HepG2 (cell line): ENCODE data around the gene IRF3. TPM values are rescaled to one million over a fixed set of nuclear protein-coding genes. Genes with fewer than 3 reads are reported as not detected.

Experiments used
- CENPT ChIP-seq: sonication (generic); formaldehyde crosslinking; IDR thresholded peaks from 2 replicates; pipeline ENCODE4 v1.8.0; 2022; ENCODE audit warnings: low read depth, mild to moderate bottlenecking, moderate library complexity, missing genetic modification reagents
- GMEB2 ChIP-seq: IDR thresholded peaks from 2 replicates; pipeline ENCODE4 v1.6.1; 2016; ENCODE audit warnings: missing biosample characterization, missing genetic modification reagents, low read depth
- HES4 ChIP-seq: sonication (generic); formaldehyde crosslinking; IDR thresholded peaks from 2 replicates; pipeline ENCODE4 v1.9.0; 2021; ENCODE audit warnings: mild to moderate bottlenecking, missing genetic modification reagents, borderline replicate concordance
- KMT2A ChIP-seq: sonication (generic); formaldehyde crosslinking; IDR thresholded peaks from 2 replicates; pipeline ENCODE4 v1.4.0; 2020; ENCODE audit warnings: missing genetic modification reagents
- KMT2B ChIP-seq: IDR thresholded peaks from 2 replicates; pipeline ENCODE4 v1.6.1; 2016; ENCODE audit warnings: missing genetic modification reagents, missing compliant biosample characterization
- MTF1 ChIP-seq: sonication (generic); formaldehyde crosslinking; IDR thresholded peaks from 2 replicates; pipeline ENCODE4 v1.5.0; 2020; ENCODE audit warnings: missing genetic modification reagents
- NFKBIZ ChIP-seq: IDR thresholded peaks from 2 replicates; pipeline ENCODE4 v1.6.1; 2018; ENCODE audit warnings: missing genetic modification reagents, missing compliant biosample characterization
- PAWR ChIP-seq: sonication (generic); formaldehyde crosslinking; IDR thresholded peaks from 2 replicates; pipeline ENCODE4 v1.4.0; 2020; ENCODE audit warnings: missing genetic modification reagents, mild to moderate bottlenecking, borderline replicate concordance
- SNAPC2 ChIP-seq: sonication (generic); formaldehyde crosslinking; IDR thresholded peaks from 2 replicates; pipeline ENCODE4 v1.8.1; 2022; ENCODE audit warnings: mild to moderate bottlenecking, missing genetic modification reagents
- TP53 ChIP-seq: sonication (generic); formaldehyde crosslinking; conservative IDR thresholded peaks from 2 replicates; pipeline ENCODE4 v1.4.0; 2020; ENCODE audit warnings: missing genetic modification reagents
- ZC3H4 ChIP-seq: sonication (generic); formaldehyde crosslinking; IDR thresholded peaks from 2 replicates; pipeline ENCODE4 v1.4.0; 2020; ENCODE audit warnings: missing genetic modification reagents, borderline replicate concordance
- ZNF121 ChIP-seq: sonication (generic); formaldehyde crosslinking; IDR thresholded peaks from 2 replicates; pipeline ENCODE4 v1.5.0; 2020; ENCODE audit warnings: mild to moderate bottlenecking, missing genetic modification reagents
- ZNF543 ChIP-seq: sonication (generic); formaldehyde crosslinking; IDR thresholded peaks from 2 replicates; pipeline ENCODE4 v1.4.0; 2020; ENCODE audit warnings: mild to moderate bottlenecking, missing genetic modification reagents
- ZNF720 ChIP-seq: sonication (generic); formaldehyde crosslinking; IDR thresholded peaks from 2 replicates; pipeline ENCODE4 v1.4.0; 2020; ENCODE audit warnings: missing genetic modification reagents
- ZSCAN5A ChIP-seq: sonication (generic); formaldehyde crosslinking; IDR thresholded peaks from 2 replicates; pipeline ENCODE4 v1.8.0; 2022; ENCODE audit warnings: mild to moderate bottlenecking, missing genetic modification reagents, borderline replicate concordance
- ZSCAN9 ChIP-seq: IDR thresholded peaks from 2 replicates; pipeline ENCODE4 v1.6.1; 2016; ENCODE audit warnings: borderline replicate concordance
- polyA plus RNA-seq, 8 experiments: library from polyadenylated mRNA; depleted of rRNA in 3 of 8; stranded (reverse) in 7 of 8; unstranded in 1 of 8; fragments of >200 nt; fragmentation: Illumina TruSeq in 4 of 8; extraction: Trizol in 4 of 8; gene quantifications; 2 replicates each; pipeline versions ENCODE4 v1.2.1 to v1.2.3, GENCODE V29; 2011 to 2016; ENCODE audit warnings: low read depth in 4 of 8, missing spikeins in 1 of 8, mixed read lengths in 1 of 8; ENCODE audit not compliant: insufficient read depth in 1 of 8
- total RNA-seq, 5 experiments: library from RNA; depleted of rRNA; stranded (reverse); fragments of >200 nt; fragmentation: Illumina TruSeq; extraction: Trizol; gene quantifications; 2 replicates each; pipeline ENCODE4 v1.2.3, GENCODE V29; 2016; ENCODE audit warnings: low read depth in 1 of 5
- TF ChIP-seq, protein P1 (sequence below), 2 experiments: sonication (generic) in 1 of 2; formaldehyde crosslinking in 1 of 2; IDR thresholded peaks; 2 replicates each; pipeline versions ENCODE4 v1.6.1 to v1.9.0; 2014 to 2022; ENCODE audit warnings: antibody characterized with exemption in 1 of 2, borderline replicate concordance in 1 of 2, inconsistent platforms in 1 of 2, low read depth in 1 of 2, missing genetic modification reagents in 1 of 2

The IRF3 gene
- total and polyA plus RNA-seq, 2 of the 13 experiments (the other 11 are each of a cell fraction or from before 2014, with no cell fraction given): 61.9 to 65.5 TPM

- TF ChIP-seq, protein P1, sequence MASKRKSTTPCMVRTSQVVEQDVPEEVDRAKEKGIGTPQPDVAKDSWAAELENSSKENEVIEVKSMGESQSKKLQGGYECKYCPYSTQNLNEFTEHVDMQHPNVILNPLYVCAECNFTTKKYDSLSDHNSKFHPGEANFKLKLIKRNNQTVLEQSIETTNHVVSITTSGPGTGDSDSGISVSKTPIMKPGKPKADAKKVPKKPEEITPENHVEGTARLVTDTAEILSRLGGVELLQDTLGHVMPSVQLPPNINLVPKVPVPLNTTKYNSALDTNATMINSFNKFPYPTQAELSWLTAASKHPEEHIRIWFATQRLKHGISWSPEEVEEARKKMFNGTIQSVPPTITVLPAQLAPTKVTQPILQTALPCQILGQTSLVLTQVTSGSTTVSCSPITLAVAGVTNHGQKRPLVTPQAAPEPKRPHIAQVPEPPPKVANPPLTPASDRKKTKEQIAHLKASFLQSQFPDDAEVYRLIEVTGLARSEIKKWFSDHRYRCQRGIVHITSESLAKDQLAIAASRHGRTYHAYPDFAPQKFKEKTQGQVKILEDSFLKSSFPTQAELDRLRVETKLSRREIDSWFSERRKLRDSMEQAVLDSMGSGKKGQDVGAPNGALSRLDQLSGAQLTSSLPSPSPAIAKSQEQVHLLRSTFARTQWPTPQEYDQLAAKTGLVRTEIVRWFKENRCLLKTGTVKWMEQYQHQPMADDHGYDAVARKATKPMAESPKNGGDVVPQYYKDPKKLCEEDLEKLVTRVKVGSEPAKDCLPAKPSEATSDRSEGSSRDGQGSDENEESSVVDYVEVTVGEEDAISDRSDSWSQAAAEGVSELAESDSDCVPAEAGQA (IDR thresholded peaks at IDR 0.05; ENCODE audit: low read depth): no peak
- TF ChIP-seq, protein P1 (CRISPR knock-in tag; IDR thresholded peaks at IDR 0.05; ENCODE audit: borderline replicate concordance): no peak
- no peak for TF ChIP-seq ZNF543
- TF ChIP-seq PAWR (CRISPR knock-in tag): no peak
- TF ChIP-seq KMT2A (CRISPR knock-in tag): no peak
- TF ChIP-seq ZNF720: no peak
- TF ChIP-seq TP53 (CRISPR knock-in tag): no peak
- no peak for TF ChIP-seq ZNF121
- peak; percentile 47; the same call in 1 of the 2 replicates for TF ChIP-seq NFKBIZ (CRISPR knock-in tag)
- TF ChIP-seq ZSCAN9 (CRISPR knock-in tag): no peak
- TF ChIP-seq HES4 (CRISPR knock-in tag): 0 out of 2 replicates have a peak, but pooled peaks have one; percentile 37
- TF ChIP-seq KMT2B (CRISPR knock-in tag): peak; percentile 45; the same call in 1 of the 2 replicates
- TF ChIP-seq CENPT: no peak
- peak; percentile 98 for TF ChIP-seq SNAPC2 (CRISPR knock-in tag)
- no peak for TF ChIP-seq ZC3H4
- no peak for TF ChIP-seq ZSCAN5A
- no peak for TF ChIP-seq MTF1 (CRISPR knock-in tag)
- peak; percentile 97 for TF ChIP-seq GMEB2 (CRISPR knock-in tag)
Observed at GRCh38 chr19:49665351-49666119, at the start of gene IRF3, which contains the start of gene BCL2L12 (continued).
